ENCODE data around the gene EMC10. TPM values are rescaled to one million over a fixed set of nuclear protein-coding genes. Genes with fewer than 3 reads are reported as not detected.
A peak's percentile ranks its signal among the peaks of the same experiment; 100 is the strongest.
"Not testable (repeated sequence)": the region's sequence is repeated elsewhere in the genome, so short reads cannot be mapped to it uniquely, and the experiment has no call there.

The EMC10 gene
- 100 to 1,000 TPM; 104 to 151 (median 122) TPM for polyA plus RNA-seq (ENCODE audit: insufficient read length in 4 of 4)

DNA sequence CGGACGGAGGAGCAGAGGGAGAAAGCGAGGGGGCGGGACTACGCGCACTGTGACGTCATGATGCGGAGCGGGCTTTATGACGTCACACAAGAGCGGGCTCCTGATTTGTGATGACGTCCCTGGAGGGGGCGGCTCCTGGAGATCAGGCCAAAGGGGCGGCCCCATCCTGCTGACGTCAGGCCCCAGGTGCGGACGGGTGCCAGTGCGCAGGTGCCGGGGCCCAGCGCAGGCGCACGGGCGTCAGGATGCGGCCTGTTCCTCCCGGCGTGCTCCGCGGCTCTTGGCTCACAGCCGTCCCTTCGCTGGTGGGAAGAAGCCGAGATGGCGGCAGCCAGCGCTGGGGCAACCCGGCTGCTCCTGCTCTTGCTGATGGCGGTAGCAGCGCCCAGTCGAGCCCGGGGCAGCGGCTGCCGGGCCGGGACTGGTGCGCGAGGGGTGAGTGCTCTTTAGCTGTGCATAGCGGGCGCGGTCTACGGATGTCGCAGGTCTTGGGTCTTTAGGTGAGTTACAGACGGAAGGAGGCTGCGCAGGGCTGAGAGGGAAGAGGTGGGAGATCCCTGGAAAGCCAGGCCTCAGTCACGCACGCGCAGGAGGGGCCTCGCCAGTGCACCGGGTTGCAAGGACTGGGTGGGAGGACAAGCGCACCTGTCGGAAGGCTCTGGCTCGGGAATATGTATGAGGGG lies at the start of gene EMC10, which contains the start of gene GARIN5A:
Gene EMC10 (plus strand): TSS at position 284 of the 683 bp plus-strand sequence. CDS start 38 bp downstream, at position 322.
Gene GARIN5A (minus strand): TSS at position 625 of the 683 bp plus-strand sequence. CDS start 460 bp downstream, at position 165.
- DNase-seq (ENCODE audit: low read depth in 4 of 4, low spot score in 3 of 4), result peak; percentile 79 to 91 (median 86)

GRCh38 chr19:50427318-50427925 lies 48.9 kb upstream of the EMC10 start:
- DNase-seq (ENCODE audit: low read depth in 4 of 4, low spot score in 3 of 4), result no peak

DNA sequence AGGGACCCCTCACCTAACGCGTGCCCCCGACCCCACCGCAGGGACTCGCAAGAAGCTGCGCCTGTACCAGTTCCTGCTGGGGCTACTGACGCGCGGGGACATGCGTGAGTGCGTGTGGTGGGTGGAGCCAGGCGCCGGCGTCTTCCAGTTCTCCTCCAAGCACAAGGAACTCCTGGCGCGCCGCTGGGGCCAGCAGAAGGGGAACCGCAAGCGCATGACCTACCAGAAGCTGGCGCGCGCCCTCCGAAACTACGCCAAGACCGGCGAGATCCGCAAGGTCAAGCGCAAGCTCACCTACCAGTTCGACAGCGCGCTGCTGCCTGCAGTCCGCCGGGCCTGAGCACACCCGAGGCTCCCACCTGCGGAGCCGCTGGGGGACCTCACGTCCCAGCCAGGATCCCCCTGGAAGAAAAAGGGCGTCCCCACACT lies 48.3 kb upstream of the EMC10 start:
- DNase-seq (ENCODE audit: low read depth in 4 of 4, low spot score in 3 of 4), result peak; percentile 66 to 83 (median 71)

DNA sequence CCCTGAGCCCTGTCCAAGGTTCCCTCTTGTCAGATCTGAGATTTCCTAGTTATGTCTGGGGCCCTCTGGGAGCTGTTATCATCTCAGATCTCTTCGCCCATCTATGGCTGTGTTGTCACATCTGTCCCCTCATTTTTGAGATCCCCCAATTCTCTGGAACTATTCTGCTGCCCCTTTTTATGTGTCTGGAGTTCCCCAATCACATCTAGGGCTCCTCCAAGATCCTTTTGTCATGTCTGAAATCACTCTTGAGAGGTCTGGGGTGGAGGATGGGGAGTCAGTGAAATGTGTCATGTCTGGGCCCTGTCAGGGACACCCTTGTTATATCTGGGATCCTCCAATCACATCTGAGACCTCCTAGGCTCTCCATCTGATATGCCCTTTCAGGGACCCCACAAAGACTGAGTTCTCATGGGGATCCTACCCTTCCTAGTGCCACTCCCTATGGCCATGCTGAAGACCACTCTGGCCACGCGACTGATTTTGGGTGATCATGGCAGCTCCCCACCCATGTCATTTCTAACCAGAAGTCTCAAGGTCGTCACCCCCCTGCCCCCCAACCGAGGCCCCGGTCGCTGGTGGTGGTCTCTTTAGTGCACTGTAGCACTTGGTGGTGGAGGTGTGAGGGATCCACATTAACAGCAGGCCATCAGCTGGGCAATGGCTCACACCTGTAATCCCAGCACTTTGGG lies 47.4 kb upstream of the EMC10 start:
- no peak for DNase-seq (ENCODE audit: low read depth in 4 of 4, low spot score in 3 of 4)

- DNase-seq (ENCODE audit: low read depth in 4 of 4, low spot score in 3 of 4), result no peak
Observed at GRCh38 chr19:50430888-50431342, 45.4 kb upstream of the EMC10 start.

DNA sequence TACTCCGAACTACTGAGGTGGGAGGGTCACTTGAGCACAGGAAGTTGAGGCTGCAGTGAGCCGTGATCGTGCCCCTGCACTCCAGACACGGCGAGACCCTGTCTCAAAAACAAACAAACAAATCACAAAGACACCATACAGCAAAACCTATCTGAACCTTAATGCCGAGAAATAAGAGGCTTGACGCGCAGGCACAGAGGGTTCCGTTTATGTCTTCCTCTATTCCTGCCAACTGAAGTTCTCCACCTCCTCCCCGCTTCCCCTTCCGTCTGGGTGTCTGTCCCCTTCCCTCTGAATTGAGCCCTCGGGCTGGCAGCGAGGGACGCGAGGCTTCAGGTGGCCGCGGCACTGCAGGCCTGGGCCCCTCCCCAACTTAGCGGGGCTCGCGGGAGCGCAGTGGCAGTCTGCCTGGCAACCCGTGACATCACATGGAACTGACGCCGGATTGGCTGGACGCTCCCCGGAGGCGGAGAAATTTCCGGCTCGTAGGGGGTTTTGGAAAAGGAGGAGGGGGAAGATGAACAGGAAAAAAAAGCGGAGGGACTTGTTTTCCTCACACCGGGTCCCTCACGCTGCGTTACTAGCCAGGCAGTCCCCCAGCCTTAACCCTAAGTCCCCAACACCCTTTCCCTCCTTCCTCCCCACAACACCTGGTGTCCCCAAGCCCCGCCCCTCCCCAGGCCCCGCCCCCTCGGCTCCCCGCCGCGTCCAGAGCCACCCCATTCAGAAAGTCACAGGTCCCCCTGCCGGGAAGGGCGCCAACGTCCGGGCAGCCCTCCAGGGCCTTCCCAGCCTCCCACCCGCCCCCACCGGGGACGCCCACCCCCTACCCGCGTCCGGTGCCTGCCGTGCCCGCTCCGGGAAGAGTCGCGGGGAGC lies 44.7 kb upstream of the EMC10 start:
- DNase-seq (ENCODE audit: low read depth in 4 of 4, low spot score in 3 of 4), result peak; percentile 78 to 81 (median 78)

GRCh38 chr19:50432221-50433028 lies 43.9 kb upstream of the EMC10 start, which contains the start of gene MYBPC2:
Gene MYBPC2 (plus strand): TSS chr19:50432892. CDS start chr19:50432954, 62 bp downstream.
- peak in 2 of 4 donors; percentile 36 to 42 for DNase-seq (ENCODE audit: low read depth in 4 of 4, low spot score in 3 of 4)

DNA sequence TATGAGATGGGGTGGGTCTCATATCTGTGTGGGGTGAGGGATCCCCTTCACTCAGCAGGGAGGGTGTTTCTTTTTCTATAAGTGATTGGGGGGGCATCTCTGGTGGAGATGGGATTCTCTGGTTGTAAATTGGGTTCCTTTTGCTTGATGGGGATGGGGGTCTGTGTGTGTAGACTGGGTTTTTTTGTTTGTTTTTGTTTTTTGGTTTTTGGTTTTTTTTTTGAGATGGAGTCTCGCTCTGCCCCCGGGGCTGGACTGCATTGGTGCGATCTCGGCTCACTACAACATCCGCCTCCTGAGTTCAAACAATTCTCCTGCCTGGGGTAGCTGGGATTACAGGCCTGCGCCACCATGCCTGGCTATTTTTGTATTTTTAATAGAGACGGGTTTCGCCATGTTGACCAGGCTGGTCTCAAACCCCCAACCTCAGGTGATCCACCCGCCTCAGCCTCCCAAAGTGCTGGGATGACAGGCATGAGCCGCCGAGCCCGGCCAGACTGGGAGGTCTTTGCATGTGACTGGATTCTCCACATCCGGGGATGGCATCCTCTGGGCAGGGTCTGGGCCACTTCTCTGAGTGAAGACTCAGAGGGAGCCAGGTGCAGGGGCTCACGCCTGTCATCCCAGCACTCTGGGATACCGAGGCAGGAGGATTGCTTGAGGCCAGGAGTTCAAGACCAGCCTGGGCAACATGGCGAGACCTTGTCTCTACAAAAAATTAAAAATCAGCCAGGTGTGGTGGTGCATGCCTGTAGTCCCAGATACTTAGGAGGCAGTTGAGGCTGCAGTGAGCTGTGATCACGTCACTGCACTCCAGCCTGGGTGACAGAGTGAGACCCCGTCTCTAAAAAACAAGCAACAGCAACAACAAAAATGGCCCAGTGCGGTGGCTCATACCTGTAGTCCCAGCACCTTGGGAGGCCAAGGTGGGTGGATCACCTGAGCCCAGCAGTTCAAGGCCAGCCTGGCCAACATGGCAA lies 42.8 kb upstream of the EMC10 start:
- DNase-seq (ENCODE audit: low read depth in 4 of 4, low spot score in 3 of 4), result no peak

DNA sequence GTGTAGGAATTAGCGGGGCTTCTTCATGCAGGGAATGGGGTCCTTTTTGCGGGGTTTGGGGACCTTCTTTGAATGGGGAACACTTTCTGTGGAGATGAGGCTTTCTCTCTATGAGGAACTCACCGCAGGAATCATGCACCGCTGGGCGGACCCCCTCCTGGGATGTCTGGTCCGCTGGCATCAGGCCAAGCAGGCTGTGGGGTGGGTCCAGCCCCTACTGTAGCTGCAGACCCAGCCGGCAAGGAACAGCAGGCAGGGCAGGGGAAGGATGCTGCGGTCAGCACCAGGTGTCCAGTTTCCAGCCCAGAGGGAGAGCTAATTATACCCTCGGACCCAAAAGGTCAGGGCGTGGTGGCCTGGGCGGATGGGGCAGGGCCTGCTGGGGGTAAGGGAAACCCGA lies 41.8 kb upstream of the EMC10 start:
- no peak for DNase-seq (ENCODE audit: low read depth in 4 of 4, low spot score in 3 of 4)

DNA sequence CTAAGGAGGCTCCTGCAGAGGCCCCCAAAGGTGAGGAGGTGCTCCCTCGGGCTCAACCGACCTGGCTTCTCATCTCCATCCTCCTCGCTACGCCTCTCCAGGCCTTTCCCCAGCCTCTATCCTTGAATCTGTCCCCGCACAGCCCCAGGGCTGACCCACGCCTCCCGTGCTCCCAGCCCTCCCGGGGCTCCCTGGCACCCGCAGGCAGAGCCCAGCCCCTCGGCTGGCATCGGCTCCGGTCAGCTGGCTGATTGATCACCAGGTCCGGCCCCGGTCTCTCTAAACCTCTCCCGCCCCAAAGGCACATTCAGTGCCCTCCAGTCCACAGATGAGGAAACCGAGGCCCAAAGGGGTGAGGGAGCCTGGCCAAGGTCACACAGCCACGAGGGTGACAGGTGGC lies 41.1 kb upstream of the EMC10 start:
- no peak for DNase-seq (ENCODE audit: low read depth in 4 of 4, low spot score in 3 of 4)

- DNase-seq (ENCODE audit: low read depth in 4 of 4, low spot score in 3 of 4), result no peak
Observed at GRCh38 chr19:50435627-50436026, 40.7 kb upstream of the EMC10 start.

- no peak for DNase-seq (ENCODE audit: low read depth in 4 of 4, low spot score in 3 of 4)
Observed at GRCh38 chr19:50437862-50438449, 38.4 kb upstream of the EMC10 start.

GRCh38 chr19:50439130-50439529 lies 37.2 kb upstream of the EMC10 start:
- not testable (repeated sequence) for DNase-seq (ENCODE audit: low read depth in 4 of 4, low spot score in 3 of 4)

DNA sequence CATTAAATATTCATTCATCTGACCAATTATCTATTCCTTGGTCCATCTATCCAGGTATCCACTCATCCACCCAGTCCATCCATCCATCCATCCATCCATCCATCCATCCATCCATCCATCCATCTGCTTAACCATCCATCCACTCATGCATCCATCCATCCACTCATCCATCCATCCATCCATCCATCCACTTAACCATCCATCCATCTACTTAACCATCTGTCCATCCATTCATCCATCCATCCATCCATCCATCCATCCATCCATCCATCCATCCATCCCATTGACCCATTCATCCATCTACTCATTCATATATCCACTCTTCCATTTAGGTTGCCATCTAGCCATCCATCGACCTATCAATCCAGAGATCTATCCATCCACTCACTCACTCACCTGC lies 32.2 kb upstream of the EMC10 start:
- no peak for DNase-seq (ENCODE audit: low read depth in 4 of 4, low spot score in 3 of 4)

GRCh38 chr19:50447053-50447452 lies 29.3 kb upstream of the EMC10 start:
- DNase-seq (ENCODE audit: low read depth in 4 of 4, low spot score in 3 of 4), result no peak

DNA sequence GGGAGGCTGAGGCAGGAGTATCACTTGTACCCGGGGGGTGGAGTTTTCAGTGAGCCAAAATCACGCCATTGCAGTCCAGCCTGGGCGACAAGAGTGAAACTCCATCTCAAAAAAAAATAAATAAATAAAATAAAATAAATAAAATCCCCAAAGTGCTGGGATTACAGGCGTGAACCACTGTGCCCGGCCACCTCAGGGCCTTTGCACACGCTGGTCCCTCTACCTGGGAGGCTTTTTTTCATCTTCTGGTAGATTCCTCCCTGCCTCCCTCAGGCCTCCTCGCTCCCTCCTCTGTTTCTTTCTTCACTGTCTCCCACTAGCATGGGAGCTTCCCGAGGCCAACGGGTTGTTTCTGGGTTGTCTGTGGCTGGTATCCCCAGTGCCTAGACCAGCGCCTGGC lies 28.6 kb upstream of the EMC10 start:
- no peak for DNase-seq (ENCODE audit: low read depth in 4 of 4, low spot score in 3 of 4)

GRCh38 chr19:50449236-50449899 lies 26.9 kb upstream of the EMC10 start:
- no peak for DNase-seq (ENCODE audit: low read depth in 4 of 4, low spot score in 3 of 4)
